C4-2B (cell line): Measurements from ENCODE around the gene CATSPERE.
"Not testable (repeated sequence)": the region's sequence is repeated elsewhere in the genome, so short reads cannot be mapped to it uniquely, and the experiment has no call there.

Source experiments
- H3K27ac ChIP-seq: fragments of 450-650 bp; 2 replicates; pipeline ENCODE4 v1.5.1; 2017
- CTCF ChIP-seq: fragments of 450-650 bp; conservative IDR thresholded peaks from 2 replicates; pipeline ENCODE4 v1.5.1; 2017; ENCODE audit warnings: mild to moderate bottlenecking
- ZFX ChIP-seq: fragments of 450-650 bp; IDR thresholded peaks from 2 replicates; pipeline ENCODE4 v1.6.1; 2017

CATSPERE gene

DNA sequence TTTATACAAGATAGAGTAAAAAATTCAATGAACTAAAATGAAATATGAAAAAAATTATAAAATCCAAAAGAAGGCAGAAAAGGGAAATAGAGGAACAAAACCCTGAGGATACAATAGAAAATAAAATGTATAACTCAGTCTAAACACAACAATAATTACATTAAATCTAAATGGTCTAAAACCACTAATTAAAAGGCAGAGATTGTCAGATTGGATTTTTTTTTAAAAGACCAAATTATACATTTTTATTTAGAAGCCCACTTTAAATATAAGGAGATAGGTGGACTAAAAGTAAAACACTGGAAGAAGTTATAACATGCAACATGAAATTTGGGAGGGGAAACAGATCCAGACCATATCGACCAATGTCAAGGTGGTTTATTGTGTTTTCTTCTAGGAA, 95.2 kb downstream of the CATSPERE start:
- H3K27ac ChIP-seq, result no peak overlapping the region
- TF ChIP-seq CTCF, result no peak
- TF ChIP-seq ZFX, result no peak

- no peak for TF ChIP-seq CTCF
- no peak for TF ChIP-seq ZFX
- H3K27ac ChIP-seq, result no peak overlapping the region
Observed at GRCh38 chr1:244557565-244557964, 96.5 kb downstream of the CATSPERE start.

- no peak overlapping the region for H3K27ac ChIP-seq
- TF ChIP-seq CTCF (no peak), ZFX (no peak)
Observed at GRCh38 chr1:244559561-244559960, 98.5 kb downstream of the CATSPERE start.

DNA sequence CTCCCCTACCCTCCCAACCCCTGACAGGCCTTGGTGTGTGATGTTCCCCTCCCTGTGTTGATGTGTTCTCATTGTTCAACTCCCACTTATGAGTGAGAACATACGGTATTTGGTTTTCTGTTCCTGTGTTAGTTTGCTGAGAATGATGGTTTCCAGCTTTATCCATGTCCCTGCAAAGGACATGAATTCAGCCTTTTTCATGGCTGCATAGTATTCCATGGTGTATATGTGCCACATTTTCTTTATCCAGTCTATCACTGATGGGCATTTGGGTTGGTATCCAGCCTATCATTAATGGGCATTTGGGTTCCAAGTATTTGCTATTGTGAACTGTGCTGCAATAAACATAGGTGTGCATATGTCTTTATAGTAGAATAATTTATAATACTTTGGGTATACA, 101.8 kb downstream of the CATSPERE start:
- not testable (repeated sequence) for H3K27ac ChIP-seq

DNA sequence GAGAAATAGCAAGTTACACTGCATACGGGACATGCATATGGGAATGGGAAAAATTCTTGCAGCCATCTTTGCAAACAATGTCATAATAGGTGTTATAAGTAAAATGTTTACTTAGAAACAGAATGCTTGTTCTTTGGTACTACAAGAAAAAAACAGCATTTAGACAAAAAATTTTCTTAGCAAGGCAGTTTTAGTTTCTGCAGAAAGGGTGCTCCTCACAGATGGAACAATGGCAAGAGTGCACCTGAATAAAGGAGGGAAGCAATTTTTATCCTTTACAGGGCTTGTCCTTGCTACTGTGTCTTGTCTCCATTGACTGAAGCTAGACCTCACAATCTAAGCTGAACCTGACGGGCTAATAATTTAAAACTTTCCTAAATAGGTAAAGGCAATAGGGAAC, 112.7 kb downstream of the CATSPERE start:
- no peak for TF ChIP-seq ZFX
- no peak for TF ChIP-seq CTCF
- H3K27ac ChIP-seq, result no peak overlapping the region

DNA sequence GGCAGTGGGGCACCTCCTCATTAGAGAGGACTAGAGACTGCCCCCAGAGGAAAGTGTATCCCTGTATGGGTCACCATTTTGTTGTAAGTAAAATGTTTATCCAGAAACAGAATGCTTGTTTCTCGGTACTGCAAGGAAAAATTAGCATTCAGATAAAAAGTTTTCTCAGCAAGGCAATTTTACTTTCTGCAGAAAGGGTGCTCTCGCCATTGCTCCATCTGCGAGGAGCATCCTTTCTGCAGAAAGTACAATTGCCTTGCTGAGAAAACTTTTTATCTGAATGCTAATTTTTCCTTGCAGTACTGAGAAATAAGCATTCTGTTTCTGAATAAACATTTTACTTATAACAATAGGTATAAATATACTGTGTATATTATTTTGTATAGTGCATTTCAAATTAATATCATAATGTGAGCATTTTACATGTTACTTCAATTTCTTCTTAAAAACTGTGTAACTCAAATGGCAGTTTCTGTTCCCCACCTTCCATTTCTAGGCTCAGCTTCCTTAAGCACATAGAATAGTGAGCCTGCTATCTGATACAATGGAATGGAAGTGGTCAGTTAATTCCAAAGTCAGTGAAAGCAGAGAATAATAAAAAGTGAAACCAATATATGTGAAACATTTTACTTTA, 115.3 kb downstream of the CATSPERE start:
- H3K27ac ChIP-seq, result no peak overlapping the region
- TF ChIP-seq CTCF (no peak), ZFX (no peak)

GRCh38 chr1:244578205-244578604, 117.1 kb downstream of the CATSPERE start:
- not testable (repeated sequence) for H3K27ac ChIP-seq

GRCh38 chr1:244583358-244583982, 122.4 kb downstream of the CATSPERE start:
- H3K27ac ChIP-seq, result no peak overlapping the region
- TF ChIP-seq CTCF (no peak), ZFX (no peak)
